Thoracic aorta (tissue), 2 donors: ENCODE data around the gene AP1B1. TPM values are rescaled to one million over a fixed set of nuclear protein-coding genes. Genes with fewer than 3 reads are reported as not detected.

Source experiments
- ATAC-seq: fragments of 150-250 bp; one replicate; pipeline ENCODE4 v1.8.0; 2017; ENCODE audit warnings: low read depth; ENCODE audit not compliant: insufficient number of reproducible peaks, low FRiP score
- DNase-seq: peaks from one replicate; pipeline ENCODE4 v3.0.0-alpha.2; 2020; ENCODE audit warnings: low spot score
- H3K27ac ChIP-seq, 2 donors: fragments of 200-600 bp; sonication (generic); 1 replicate in 1 of 2; 2 replicates in 1 of 2; pipeline ENCODE4 v1.5.1; 2016; ENCODE audit warnings: mild to moderate bottlenecking in 2 of 2, moderate library complexity in 2 of 2
- H3K27me3 ChIP-seq: fragments of 200-600 bp; sonication (generic); replicated peaks from 2 replicates; pipeline ENCODE4 v1.6.0; 2016; ENCODE audit warnings: mild to moderate bottlenecking; ENCODE audit not compliant: insufficient read depth
- H3K36me3 ChIP-seq: fragments of 200-600 bp; sonication (generic); one replicate; pipeline ENCODE4 v1.5.1; 2016
- H3K4me1 ChIP-seq, 2 donors: fragments of 200-600 bp; sonication (generic); 1 replicate in 1 of 2; 2 replicates in 1 of 2; pipeline versions ENCODE4 v1.5.1 to v1.6.0; 2016; ENCODE audit warnings: low read depth in 2 of 2, mild to moderate bottlenecking in 1 of 2; ENCODE audit not compliant: control insufficient read depth in 1 of 2
- H3K4me3 ChIP-seq: fragments of 200-600 bp; sonication (generic); 2 replicates; pipeline ENCODE4 v1.5.1; 2016; ENCODE audit warnings: mild to moderate bottlenecking
- H3K9me3 ChIP-seq: fragments of 200-600 bp; sonication (generic); 2 replicates; pipeline ENCODE4 v1.5.1; 2016
- total RNA-seq, 2 donors: library from RNA; depleted of rRNA; stranded (reverse); fragments of >200 nt; gene quantifications; one replicate each; pipeline versions ENCODE4 v1.1.0 to v1.2.3, GENCODE V29; 2016
- TF ChIP-seq, protein P1 (sequence below): fragments of 200-600 bp; sonication (generic); IDR thresholded peaks from one replicate; pipeline ENCODE4 v1.5.1; 2019; ENCODE audit warnings: antibody characterized with exemption

Gene AP1B1
- total RNA-seq: 10 to 100 TPM; 59.5 to 73.1 TPM

DNA sequence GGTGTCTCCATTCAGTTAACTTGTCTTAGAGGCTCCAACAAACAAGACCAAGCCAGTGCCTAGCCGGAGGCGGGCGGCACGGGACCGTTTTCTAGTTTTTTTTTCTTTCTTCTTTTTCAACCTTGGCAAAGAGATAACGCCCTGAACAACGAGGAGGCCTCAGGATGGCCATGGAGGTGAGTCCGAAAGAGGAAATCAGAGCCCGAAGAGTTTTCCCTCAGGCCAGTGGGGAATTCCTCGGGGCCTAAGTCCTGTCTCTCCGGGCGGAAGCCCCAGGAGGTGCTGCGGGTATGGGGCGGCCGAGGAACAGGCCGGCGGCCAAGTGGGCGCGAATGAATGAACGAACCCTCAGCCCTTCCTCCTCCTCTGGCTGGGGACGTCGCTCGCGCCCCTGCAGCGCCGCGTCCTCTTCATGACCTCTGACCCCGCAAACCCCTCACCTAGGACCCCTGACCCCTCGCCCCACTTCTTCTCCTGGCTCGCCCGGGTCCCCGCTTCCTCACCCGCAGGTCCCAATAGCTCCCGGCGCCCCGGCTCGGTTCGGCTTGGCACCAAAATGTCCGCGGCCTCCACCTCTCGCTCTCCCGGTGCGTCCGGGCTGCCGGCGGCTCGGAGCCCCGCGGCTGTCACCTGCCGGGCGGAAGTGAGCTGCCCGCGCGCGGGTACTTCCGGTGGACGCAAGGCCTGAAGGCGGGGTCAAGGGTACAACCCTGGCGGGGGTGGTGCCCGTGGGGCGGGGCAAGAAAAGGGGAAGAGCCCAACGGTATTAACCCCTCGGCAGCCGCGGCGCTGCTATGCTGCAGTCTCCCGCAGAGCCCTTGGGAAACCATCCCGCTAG lies at the start of gene AP1B1:
AP1B1 (minus strand) TSS at position 650 of the 838 bp plus-strand sequence. CDS start 21,327 bp downstream, outside the sequence.
- ATAC-seq (peak; percentile 83), DNase-seq (peak; percentile 71)
- Histone ChIP-seq H3K27me3 (no peaks in the 10 kb centered on the region), H3K27ac (peak within 1 kb of the TSS; percentile 72 to 83), H3K4me1 (peaks cover 17 to 39% of the 10 kb centered on the region in 2 donors), H3K4me3 (peak within 1 kb of the TSS; percentile 95), H3K9me3 (no peaks in the 10 kb centered on the region), H3K36me3 (no peaks in the 10 kb centered on the region)
- TF ChIP-seq, protein P1, sequence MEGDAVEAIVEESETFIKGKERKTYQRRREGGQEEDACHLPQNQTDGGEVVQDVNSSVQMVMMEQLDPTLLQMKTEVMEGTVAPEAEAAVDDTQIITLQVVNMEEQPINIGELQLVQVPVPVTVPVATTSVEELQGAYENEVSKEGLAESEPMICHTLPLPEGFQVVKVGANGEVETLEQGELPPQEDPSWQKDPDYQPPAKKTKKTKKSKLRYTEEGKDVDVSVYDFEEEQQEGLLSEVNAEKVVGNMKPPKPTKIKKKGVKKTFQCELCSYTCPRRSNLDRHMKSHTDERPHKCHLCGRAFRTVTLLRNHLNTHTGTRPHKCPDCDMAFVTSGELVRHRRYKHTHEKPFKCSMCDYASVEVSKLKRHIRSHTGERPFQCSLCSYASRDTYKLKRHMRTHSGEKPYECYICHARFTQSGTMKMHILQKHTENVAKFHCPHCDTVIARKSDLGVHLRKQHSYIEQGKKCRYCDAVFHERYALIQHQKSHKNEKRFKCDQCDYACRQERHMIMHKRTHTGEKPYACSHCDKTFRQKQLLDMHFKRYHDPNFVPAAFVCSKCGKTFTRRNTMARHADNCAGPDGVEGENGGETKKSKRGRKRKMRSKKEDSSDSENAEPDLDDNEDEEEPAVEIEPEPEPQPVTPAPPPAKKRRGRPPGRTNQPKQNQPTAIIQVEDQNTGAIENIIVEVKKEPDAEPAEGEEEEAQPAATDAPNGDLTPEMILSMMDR: no peak

- Histone ChIP-seq H3K27me3 (peaks cover 7% of the 10 kb centered on the region), H3K9me3 (no peaks in the 10 kb centered on the region), H3K4me1 (no peaks in the 10 kb centered on the region), H3K4me3 (no peak overlapping the region), H3K36me3 (no peaks in the 10 kb centered on the region), H3K27ac (no peak overlapping the region)
- DNase-seq (no peak), ATAC-seq (no peak)
- TF ChIP-seq, protein P1: no peak
Measured at GRCh38 chr22:29435236-29436136, 47.1 kb upstream of the AP1B1 start.

- TF ChIP-seq, protein P1: no peak
- DNase-seq (no peak), ATAC-seq (no peak)
- Histone ChIP-seq H3K9me3 (no peaks in the 10 kb centered on the region), H3K4me3 (no peak overlapping the region), H3K4me1 (no peaks in the 10 kb centered on the region), H3K27ac (no peak overlapping the region), H3K36me3 (no peaks in the 10 kb centered on the region), H3K27me3 (peaks cover 7% of the 10 kb centered on the region)
Measured at GRCh38 chr22:29434288-29434687, 45.9 kb upstream of the AP1B1 start.

DNA sequence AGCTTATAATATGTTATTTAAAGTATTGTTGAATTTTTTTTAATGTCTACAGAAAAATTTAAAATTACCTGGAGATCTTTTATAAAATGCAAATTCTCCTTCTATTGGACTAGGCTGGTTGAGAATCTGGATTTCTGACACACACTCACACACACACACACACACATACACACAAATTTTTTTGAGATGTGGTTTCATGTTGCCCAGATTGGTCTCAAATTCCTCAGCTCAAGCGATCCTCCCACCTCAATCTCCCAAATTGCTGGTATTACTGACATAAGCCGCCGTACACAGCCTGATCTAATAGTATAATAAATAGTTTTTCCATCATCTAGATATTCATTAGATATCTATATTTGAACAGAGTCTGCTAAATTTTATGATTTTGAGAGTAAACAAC lies 45.5 kb upstream of the AP1B1 start:
- TF ChIP-seq, protein P1: no peak
- Histone ChIP-seq H3K27me3 (peaks cover 7% of the 10 kb centered on the region), H3K4me1 (no peaks in the 10 kb centered on the region), H3K4me3 (no peak overlapping the region), H3K27ac (no peak overlapping the region), H3K9me3 (no peaks in the 10 kb centered on the region), H3K36me3 (no peaks in the 10 kb centered on the region)
- no peak for DNase-seq
- no peak for ATAC-seq

- Histone ChIP-seq H3K27me3 (peaks cover 7% of the 10 kb centered on the region), H3K9me3 (no peaks in the 10 kb centered on the region), H3K36me3 (no peaks in the 10 kb centered on the region), H3K4me1 (no peaks in the 10 kb centered on the region), H3K27ac (no peak overlapping the region), H3K4me3 (no peak overlapping the region)
- no peak for ATAC-seq
- TF ChIP-seq, protein P1: no peak
- DNase-seq: no peak
Measured at GRCh38 chr22:29431986-29432385, 43.6 kb upstream of the AP1B1 start.
